Heart left ventricle (tissue), 16 donors: ENCODE measurements around the gene RBPJL. TPM values are rescaled to one million over a fixed set of nuclear protein-coding genes. Genes with fewer than 3 reads are reported as not detected.

Source experiments
- ATAC-seq, 4 donors: fragments of 200-7000 bp; cut with Tn5 transposase; one replicate each; pipeline ENCODE4 v1.9.1; 2020 to 2022; ENCODE audit warnings: moderate library complexity in 4 of 4, mild to moderate bottlenecking in 3 of 4, moderate number of reproducible peaks in 1 of 4
- DNase-seq, 5 donors: peaks; one replicate each; pipeline ENCODE4 v3.0.0-alpha.2; 2020
- H3K27ac ChIP-seq, 12 donors: fragments of 200-600 bp; sonication (generic) in 4 of 12; one replicate each; pipeline versions ENCODE4 v1.5.0 to v1.8.0; 2016 to 2022; ENCODE audit warnings: mild to moderate bottlenecking in 2 of 12
- H3K27me3 ChIP-seq, 9 donors: fragments of 200-600 bp; sonication (generic) in 2 of 9; one replicate each; pipeline versions ENCODE4 v1.5.1 to v1.8.0; 2016 to 2022; ENCODE audit warnings: mild to moderate bottlenecking in 3 of 9
- H3K36me3 ChIP-seq, 9 donors: fragments of 200-600 bp; sonication (generic) in 2 of 9; one replicate each; pipeline versions ENCODE4 v1.5.0 to v1.8.0; 2018 to 2022; ENCODE audit warnings: mild to moderate bottlenecking in 2 of 9
- H3K4me1 ChIP-seq, 12 donors: fragments of 200-600 bp; sonication (generic) in 4 of 12; one replicate each; pipeline versions ENCODE4 v1.5.0 to v1.8.0; 2016 to 2022; ENCODE audit warnings: mild to moderate bottlenecking in 3 of 12
- H3K4me3 ChIP-seq, 12 donors: fragments of 200-600 bp; sonication (generic) in 4 of 12; one replicate each; pipeline versions ENCODE4 v1.5.0 to v1.8.0; 2017 to 2022; ENCODE audit warnings: mild to moderate bottlenecking in 9 of 12, moderate library complexity in 4 of 12
- H3K9me3 ChIP-seq, 12 donors: fragments of 200-600 bp; sonication (generic) in 4 of 12; one replicate each; pipeline versions ENCODE4 v1.5.0 to v1.8.0; 2016 to 2022; ENCODE audit warnings: mild to moderate bottlenecking in 1 of 12
- POLR2A ChIP-seq, 2 donors: fragments of 450-650 bp; IDR thresholded peaks; one replicate each; pipeline ENCODE4 v1.6.1; 2017; ENCODE audit warnings: antibody characterized with exemption in 2 of 2, mild to moderate bottlenecking in 2 of 2, moderate library complexity in 2 of 2
- WGBS, 4 donors: extraction: QIAGEN DNeasy Blood & Tissue Kit in 2 of 4; methylation state at CpG; one replicate each; pipeline versions ENCODE4 v1.1.5 to v1.1.7; 2013 to 2018; 5-methylcytosine and 5-hydroxymethylcytosine counted together
- intact Hi-C, 10 donors: fragments of 100-400 bp; cut with DNase I; formaldehyde crosslinking; loops; one replicate each; pipeline versions ENCODE4 v1.11.1 to v1.14.2; 2022
- polyA plus RNA-seq, 2 donors: library from polyadenylated mRNA; stranded (reverse); fragments of 200-250 nt; gene quantifications; one replicate each; pipeline ENCODE4 v1.2.3, GENCODE V29; 2013
- total RNA-seq, 9 donors: library from RNA; depleted of rRNA in 2 of 9; stranded (reverse); fragments of >200 nt in 2 of 9; fragmentation: NEBNext Ultra II Directional in 3 of 9; extraction: Animal tissue kit (Norgen Biotek cat#: 25700) in 3 of 9; gene quantifications; one replicate each; pipeline versions ENCODE4 v1.1.0 to v1.2.4, GENCODE V29; 2016 to 2023
- TF ChIP-seq, protein P1 (sequence below), 12 donors: fragments of 200-600 bp; sonication (generic) in 4 of 12; IDR thresholded peaks; one replicate each; pipeline versions ENCODE4 v1.5.0 to v1.8.0; 2018 to 2022; ENCODE audit warnings: antibody characterized with exemption in 12 of 12, mild to moderate bottlenecking in 5 of 12
- donor health status: ischemic (EF 13 %, LVEDD 7.1; RV severe dilation, severe dysfunction).
- donor health status: healthy with polysubstance abuse.
- donor health status: DM: no; HTN: yes; CAD: no.
- donor health status: DM: no; HTN: no; CAD: no.
- donor health status: ischemic (EF 25% LVEDD 6.9; RV normal size, moderate dysfunction).
- donor health status: ischemic (EF 25% LVEDD 5.7; RV mildly dilated, moderate dysfunction).
- donor health status: healthy.
- donor health status: DM: yes; HTN: yes; CAD: no.
- donor health status: ischemic (EF 35%, LVEDD 5.7; RV mildly dilated, moderate dysfunction).
- donor health status: nonischemic (EF 11% LVEDD 7.7; RV severe dilation, severe dysfunction).
- donor health status: DM: yes; HTN: yes; CAD: no.
- donor health status: PGD.
- donor health status: ischemic (EF 29% LVEDD 5.4; RV normal size, mild dysfunction).
- donor health status: nonischemic (EF 23%, LVEDD 6.1; RV moderate dilation, normal function).

The RBPJL gene
- total and polyA plus RNA-seq, 11 donors, result not detected

DNA sequence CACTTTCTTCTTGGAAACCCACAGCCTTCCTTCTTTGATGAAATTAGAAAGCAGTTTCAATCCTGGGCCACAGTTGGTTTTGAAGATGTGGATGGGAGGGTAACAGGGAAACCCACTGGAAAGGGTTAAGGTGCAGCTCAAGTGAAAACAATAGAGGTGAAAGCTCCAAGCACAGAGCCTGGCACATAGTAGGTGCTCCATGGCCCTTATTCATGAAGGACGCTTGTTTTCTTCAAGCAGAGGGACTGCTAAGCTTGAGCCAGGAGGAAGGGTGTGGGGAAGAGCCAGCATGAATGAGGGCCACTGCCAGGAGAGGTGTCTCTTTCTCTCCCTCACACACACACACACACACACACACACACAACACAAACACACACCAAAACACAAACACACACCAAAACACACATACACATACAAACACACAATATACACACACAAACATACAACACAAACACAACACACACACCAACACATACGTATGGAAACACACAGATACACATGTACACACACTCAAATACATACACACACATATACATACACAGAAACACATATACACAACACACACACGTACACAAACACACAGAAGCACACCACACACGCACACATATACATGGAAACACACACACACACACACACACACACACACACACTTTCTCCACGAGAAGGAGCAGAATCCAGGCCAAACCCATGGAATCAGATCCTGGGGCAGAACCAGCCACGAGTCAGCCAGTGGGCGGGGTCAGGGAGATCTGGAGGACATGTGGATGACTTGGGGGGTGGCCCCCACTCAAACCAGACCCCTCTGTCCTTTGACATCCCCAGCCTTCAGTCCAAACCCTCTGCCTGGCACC is 23.7 kb upstream of the RBPJL start:
- TF ChIP-seq POLR2A (IDR thresholded peaks at IDR 0.05), result no peak
- TF ChIP-seq, protein P1, sequence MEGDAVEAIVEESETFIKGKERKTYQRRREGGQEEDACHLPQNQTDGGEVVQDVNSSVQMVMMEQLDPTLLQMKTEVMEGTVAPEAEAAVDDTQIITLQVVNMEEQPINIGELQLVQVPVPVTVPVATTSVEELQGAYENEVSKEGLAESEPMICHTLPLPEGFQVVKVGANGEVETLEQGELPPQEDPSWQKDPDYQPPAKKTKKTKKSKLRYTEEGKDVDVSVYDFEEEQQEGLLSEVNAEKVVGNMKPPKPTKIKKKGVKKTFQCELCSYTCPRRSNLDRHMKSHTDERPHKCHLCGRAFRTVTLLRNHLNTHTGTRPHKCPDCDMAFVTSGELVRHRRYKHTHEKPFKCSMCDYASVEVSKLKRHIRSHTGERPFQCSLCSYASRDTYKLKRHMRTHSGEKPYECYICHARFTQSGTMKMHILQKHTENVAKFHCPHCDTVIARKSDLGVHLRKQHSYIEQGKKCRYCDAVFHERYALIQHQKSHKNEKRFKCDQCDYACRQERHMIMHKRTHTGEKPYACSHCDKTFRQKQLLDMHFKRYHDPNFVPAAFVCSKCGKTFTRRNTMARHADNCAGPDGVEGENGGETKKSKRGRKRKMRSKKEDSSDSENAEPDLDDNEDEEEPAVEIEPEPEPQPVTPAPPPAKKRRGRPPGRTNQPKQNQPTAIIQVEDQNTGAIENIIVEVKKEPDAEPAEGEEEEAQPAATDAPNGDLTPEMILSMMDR (IDR thresholded peaks at IDR 0.05), result no peak
- Histone ChIP-seq H3K4me3 (no peak overlapping the region), H3K9me3 (no peaks in the 10 kb centered on the region), H3K4me1 (no peaks in the 10 kb centered on the region), H3K27me3 (peaks cover 0 to 39% (median 5%) of the 10 kb centered on the region in 9 donors), H3K36me3 (no peaks in the 10 kb centered on the region), H3K27ac (no peak overlapping the region)
- WGBS, 4 donors, result 54 to 64% (median 60%) methylated on average over 7 of the region's 7 CpGs
- ATAC-seq (no peak), DNase-seq (no peak)
- intact Hi-C loops, result loop anchor here in 1 of 10 donors (10.0 kb wide), 1 partner anchor 238 kb away; no protein-coding TSS in a partner anchor

DNA sequence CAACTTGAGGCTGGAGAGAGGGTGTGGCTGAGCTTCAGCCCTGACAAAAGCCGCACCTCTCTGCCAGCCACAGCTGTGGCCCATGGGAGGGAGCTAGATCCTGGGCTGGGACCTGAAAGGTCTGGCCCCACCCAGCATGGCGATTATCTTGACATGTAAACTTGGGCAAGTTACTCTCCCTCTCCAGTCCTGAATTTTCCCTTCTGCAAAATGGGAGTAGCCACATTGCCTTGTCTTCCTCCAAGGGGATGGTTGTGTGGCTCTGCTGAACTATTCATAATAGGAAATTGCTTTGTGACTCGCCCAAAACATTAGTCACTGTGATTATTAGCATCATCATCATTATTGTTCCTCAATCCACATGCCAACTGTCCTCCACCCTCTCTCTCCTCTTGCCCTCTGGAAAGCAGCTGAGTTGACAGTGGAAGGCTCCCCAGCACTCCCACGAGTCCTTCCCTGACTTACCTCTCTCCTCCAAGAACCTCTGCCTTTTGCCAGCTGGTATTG is 23.0 kb upstream of the RBPJL start:
- TF ChIP-seq, protein P1 (IDR thresholded peaks at IDR 0.05), result no peak
- TF ChIP-seq POLR2A (IDR thresholded peaks at IDR 0.05), result no peak
- Histone ChIP-seq H3K4me3 (no peak overlapping the region), H3K9me3 (no peaks in the 10 kb centered on the region), H3K36me3 (no peaks in the 10 kb centered on the region), H3K27me3 (peaks cover 0 to 39% (median 5%) of the 10 kb centered on the region in 9 donors), H3K4me1 (no peaks in the 10 kb centered on the region), H3K27ac (no peak overlapping the region)
- intact Hi-C loops, result loop anchor here in 1 of 10 donors (10.0 kb wide), 1 partner anchor 239 kb away; no protein-coding TSS in a partner anchor
- 46 to 63% (median 59%) methylated on average over 3 to 4 of the region's 4 CpGs for WGBS, 4 donors
- no peak for ATAC-seq
- no peak for DNase-seq

DNA sequence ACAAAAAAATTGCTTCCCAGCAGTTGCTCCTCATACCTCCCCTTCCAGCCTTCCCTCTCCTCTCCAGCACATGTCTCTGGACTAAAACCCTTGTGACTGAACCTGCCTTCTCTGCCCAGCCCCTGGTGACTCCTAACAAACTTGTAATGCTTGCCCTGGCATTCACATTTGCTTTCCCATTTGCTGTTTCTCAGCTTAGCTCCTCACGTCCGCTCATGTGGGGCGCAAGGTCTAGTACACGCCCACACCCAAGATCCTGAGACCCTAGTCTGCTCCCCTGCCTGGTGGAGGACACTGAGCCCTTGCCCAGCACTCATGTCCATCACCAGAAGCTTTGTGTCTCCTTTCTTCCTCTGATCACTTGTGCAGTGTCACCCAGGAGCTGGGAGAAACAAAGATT is 18.3 kb upstream of the RBPJL start:
- DNase-seq (no peak), ATAC-seq (no peak)
- Histone ChIP-seq H3K9me3 (no peaks in the 10 kb centered on the region), H3K27ac (no peak overlapping the region), H3K4me3 (no peak overlapping the region), H3K27me3 (peaks cover 0 to 25% (median 4%) of the 10 kb centered on the region in 9 donors), H3K36me3 (no peaks in the 10 kb centered on the region), H3K4me1 (peaks cover 0 to 11% (median 5%) of the 10 kb centered on the region in 12 donors)
- intact Hi-C loops, result loop anchor here in 1 of 10 donors (10.0 kb wide), 1 partner anchor 244 kb away; no protein-coding TSS in a partner anchor
- WGBS, 4 donors, result 72 to 77% (median 75%) methylated on average over 4 of the region's 4 CpGs
- TF ChIP-seq, protein P1 (IDR thresholded peaks at IDR 0.05), result no peak

DNA sequence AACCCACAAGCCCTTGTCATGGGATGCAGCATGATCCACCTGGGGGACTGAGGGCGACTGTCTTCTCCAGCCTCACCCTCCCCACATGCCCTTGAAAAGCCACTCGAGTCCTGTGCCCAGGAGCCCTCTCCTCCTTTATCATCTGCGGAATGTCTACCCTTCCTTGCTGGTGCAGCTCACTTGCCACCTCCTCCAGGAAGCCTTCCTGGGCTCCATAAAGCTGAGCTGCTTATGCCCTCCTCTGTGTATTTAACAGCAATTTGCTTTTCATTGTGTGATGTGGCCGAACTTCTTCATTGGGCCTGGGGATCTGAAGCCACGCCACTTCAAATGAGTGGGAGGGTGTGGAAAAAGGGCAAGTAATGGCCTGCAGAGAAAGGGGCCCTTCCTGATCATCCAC is 17.8 kb upstream of the RBPJL start:
- intact Hi-C loops, result loop anchor here in 1 of 10 donors (10.0 kb wide), 1 partner anchor 244 kb away; no protein-coding TSS in a partner anchor
- ATAC-seq, result no peak
- WGBS, 4 donors, result 80 to 91% (median 86%) methylated on average over 5 of the region's 5 CpGs

More for the DNA sequence above, 17.8 kb upstream of the RBPJL start:
- Histone ChIP-seq H3K4me3 (no peak overlapping the region), H3K27me3 (peaks cover 0 to 28% (median 6%) of the 10 kb centered on the region in 9 donors), H3K27ac (no peak overlapping the region), H3K4me1 (peaks cover 0 to 16% (median 8%) of the 10 kb centered on the region in 12 donors), H3K36me3 (no peaks in the 10 kb centered on the region), H3K9me3 (no peaks in the 10 kb centered on the region)
- TF ChIP-seq, protein P1 (IDR thresholded peaks at IDR 0.05), result no peak
- TF ChIP-seq POLR2A (IDR thresholded peaks at IDR 0.05), result no peak
- DNase-seq, result no peak
